ENCODE measurements around the gene CORO1C.

CORO1C gene

DNA sequence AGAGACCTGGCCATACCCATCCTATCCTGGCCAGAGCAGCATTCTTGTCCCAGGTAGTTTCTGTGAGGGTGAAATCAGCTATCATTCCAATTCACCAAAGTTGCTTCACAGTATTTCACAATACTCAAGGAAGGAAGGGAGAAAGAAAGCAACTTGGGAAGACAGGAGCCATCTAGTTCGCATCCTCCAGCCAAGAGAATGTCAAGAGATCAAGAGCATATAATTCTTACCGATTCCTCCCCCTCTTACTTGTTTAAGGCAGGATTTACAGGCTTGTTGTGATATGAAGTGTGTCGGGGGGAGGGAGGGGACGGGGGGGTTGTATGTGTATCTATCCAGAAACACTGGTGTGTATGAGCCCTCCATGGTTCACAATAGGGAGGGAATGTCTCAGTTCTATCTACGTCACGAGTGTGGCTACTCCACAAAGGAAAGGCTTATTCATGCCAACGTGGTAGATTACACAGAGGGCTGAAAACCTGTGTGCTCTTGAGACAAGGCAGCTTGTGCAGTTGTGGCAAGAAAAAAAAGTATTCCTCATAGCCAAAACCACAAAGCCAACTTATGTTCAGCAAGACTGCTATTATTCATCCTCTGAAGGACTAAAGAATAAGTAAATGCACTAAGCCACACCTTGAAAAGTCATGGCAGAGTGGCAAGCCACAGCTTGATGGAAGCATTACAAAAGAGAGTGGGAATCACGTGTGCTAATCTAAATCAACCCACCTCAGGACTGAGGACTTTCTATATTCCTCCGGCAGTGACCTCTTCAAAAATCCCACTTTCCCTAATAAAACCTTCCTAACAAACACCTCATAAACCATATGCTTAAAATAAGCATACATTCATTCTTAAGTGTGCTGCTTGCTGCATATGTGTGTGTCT, 35.0 kb downstream of the CORO1C start:
- no peak for DNase-seq

DNA sequence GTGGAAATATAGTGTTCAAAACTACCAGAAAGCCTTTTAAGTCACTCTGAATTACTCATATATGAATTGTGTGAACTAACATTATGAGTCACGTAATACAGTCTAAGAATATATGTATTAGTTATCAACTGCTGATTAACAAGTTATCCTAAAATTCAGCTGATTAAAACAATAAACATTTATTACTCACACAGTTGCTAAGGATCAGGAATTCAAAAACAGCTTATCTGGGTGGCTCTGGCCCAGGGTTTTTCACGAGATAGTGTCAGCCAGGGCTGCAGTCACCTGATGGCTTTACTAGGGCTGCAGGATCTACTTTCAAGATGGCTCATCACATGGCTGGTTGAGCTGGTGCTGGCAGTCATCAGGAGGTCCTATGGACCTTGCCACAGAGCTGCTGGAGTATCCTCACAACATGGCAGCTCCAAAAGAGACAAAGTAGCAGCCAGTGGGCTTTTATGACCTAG, 36.5 kb downstream of the CORO1C start:
- DNase-seq: no peak

GRCh38 chr12:108693751-108694150, 37.6 kb downstream of the CORO1C start:
- DNase-seq: no peak

- no peak for DNase-seq
These were observed 38.1 kb downstream of the CORO1C start for GRCh38 chr12:108693186-108693730.

- peak; percentile 32 for DNase-seq
These were observed 39.1 kb downstream of the CORO1C start for GRCh38 chr12:108691998-108692808.

DNA sequence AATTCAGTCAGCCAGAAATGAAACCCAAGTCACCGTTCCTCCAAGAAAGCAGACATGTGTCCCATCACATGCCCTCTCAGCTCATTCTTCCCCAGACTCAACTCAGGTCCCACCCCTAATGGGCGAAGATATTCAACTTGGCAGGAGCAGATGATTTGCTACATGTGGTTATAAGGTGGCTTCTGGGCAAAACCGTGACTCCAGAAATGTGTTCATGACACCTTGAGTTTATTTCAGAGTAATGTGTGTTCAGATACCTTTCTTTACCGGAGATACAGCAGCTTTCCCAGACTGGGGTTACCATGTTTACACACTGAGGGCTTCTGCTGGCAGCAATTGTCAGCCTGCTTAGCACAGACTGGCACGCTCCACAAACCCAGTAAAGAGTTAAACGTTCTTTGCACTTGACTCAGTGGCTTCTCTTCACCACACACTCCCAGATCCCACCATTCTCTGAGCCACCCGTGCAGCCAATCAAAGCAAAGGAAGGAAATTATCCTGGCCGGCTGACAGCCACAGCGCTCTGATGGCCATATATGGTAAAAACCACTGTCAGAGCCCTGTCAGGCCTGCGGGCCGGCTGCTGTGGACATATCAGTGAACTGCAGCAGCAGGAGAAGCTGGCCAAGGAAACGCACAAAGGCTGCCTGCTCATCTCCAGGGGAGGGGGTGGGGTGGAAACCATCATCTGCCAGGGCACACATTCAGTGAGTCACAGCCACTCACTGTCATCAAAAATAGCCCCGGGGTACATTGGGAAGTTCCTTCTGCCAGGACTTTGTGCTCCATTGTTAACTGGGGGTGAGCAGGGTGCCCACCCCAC, 39.9 kb downstream of the CORO1C start:
- DNase-seq: peak; percentile 34

DNA sequence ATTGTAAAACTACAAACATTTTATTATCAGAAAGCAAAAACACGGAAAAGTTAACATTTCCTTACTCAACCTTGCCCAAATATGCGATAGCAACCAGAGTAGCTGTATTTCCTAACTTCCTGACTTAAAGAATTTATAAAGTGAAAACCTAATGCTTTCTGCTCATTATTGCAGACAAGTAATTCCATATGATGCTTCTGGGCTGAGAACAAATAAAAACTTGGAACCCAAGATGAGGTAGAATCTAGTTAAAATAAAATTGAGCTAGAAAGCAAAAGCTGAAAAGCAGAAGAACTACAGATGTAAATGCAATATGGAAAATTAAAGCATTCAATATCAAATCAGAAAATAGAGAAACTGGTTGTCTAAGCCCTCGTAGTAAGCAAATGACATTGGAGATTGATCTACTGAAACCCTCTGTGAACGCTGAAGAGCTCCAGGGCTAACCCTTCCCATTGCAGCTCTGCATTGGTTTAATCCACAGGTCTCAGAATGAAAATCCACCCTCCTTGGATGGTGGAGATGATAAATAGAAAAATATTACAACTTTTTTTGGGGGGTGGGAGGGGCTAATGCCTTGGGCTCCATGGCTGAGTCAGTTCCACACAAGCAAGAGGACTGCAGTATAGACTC, 40.7 kb downstream of the CORO1C start:
- no peak for DNase-seq

- DNase-seq: no peak
These were observed 41.2 kb downstream of the CORO1C start for GRCh38 chr12:108690191-108690518.

DNA sequence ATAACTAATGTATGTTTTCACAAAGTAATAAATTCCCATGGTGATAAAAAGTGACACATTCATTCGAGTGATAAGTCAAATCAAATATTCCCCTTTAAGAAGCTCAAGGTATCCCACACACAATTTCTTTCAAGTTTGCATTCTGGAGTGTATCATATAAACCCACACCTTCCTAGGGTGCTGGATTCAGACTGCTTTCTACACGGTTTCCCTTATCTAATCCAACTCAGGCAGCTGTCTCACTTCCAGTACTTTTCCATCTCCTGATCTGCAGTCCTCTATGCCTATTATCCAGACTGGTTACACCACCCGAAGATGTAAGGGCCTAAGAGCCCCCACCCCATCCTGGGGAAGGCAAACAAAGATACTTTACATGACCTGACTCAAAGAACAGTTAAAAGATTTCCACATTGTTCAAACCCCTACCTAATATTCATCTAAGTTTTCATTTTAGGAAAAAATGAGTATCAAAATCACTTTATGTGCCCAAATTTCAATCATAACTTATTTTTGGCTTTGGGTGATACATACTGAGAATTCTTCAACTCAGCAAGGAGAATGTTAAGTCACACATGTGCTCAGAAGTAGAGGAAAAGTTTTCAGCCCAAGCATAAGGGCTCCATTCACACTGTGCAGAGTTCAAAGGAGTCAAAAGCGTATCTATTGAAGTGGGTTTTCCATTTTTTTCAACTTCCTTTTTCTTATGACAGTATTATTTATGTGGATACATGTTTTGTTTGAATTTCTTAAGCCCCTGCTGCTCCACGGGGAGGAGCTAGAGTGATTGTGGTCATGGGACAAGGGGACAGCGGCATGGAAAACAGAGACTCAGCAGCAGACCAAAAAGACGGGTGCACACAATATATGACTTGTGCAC, 41.8 kb downstream of the CORO1C start:
- DNase-seq: peak; percentile 47

- DNase-seq: no peak
These were observed 44.5 kb downstream of the CORO1C start for GRCh38 chr12:108686780-108687179.

GRCh38 chr12:108685469-108686260, 45.7 kb downstream of the CORO1C start:
- no peak for DNase-seq

DNA sequence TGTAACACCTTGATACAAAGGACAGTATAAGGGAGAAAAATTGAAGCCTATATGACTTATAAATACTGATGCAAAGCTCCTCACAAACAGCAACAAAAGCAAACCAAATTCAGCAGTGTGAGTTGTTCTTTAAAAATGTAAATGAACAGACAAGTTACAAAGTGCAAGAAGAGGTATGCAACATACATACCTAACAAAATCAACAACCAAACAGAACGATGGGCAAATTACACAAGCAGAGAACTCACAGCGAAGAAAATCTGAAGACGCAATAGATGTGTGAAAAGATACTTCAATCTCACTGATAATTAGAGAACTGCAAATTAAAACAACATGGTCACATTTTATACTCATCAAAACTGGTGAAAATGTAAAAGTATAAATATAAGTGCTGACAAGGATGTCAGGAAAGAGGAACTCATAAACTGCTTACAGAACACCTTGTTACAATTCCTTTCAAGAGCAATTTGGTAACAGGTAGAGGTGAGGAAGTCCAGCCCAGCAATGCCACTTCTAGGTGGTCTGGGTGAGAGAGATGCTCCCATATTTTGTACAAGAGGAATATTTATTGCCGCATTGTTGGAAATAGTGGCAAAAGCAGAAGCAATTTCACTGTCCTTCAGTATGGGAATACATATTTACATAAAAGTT, 47.3 kb downstream of the CORO1C start:
- DNase-seq: no peak

DNA sequence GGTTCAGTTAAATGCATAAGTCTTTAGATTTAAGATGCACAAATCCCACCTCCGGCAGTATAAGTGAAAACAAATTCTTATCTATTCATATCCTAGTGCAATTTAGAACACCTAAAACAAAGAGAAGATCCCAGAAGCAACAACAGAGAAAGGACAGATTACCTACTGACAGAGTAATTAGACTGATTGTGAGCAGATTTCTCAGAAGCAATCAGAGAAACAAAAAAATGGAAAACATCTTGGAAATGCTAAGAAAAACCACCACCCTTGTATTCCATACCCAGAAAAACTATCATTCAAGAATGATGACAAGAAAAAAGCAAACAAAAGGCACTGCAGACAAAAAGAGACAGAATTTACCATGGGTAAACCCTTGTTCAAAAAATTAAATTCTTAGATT, 50.0 kb downstream of the CORO1C start:
- no peak for DNase-seq

- DNase-seq: no peak
These were observed 52.1 kb downstream of the CORO1C start for GRCh38 chr12:108679106-108679681.

GRCh38 chr12:108678104-108678730, 53.1 kb downstream of the CORO1C start:
- DNase-seq: no peak

GRCh38 chr12:108677381-108677780, 53.9 kb downstream of the CORO1C start:
- no peak for DNase-seq

DNA sequence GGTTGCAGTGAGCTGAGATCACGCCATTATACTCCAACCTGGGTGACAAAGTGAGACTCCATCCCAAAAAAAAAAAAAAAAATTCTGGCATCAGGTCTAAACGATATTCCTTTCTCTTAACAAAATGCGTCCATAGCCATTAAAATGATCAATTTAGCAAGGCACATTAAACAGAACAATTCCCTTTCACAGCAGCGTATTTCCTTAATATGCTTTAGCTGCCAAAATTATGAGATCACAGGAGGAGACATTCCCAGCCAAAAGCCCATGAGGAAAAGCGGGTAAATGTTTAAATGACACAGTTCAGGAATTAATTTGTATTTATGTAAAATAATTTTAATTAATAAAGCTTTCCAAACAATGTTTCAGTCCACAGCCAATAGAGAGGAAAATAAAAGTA, 54.6 kb downstream of the CORO1C start:
- DNase-seq: no peak

- no peak for DNase-seq
These were observed 55.5 kb downstream of the CORO1C start for GRCh38 chr12:108675792-108676191.

DNA sequence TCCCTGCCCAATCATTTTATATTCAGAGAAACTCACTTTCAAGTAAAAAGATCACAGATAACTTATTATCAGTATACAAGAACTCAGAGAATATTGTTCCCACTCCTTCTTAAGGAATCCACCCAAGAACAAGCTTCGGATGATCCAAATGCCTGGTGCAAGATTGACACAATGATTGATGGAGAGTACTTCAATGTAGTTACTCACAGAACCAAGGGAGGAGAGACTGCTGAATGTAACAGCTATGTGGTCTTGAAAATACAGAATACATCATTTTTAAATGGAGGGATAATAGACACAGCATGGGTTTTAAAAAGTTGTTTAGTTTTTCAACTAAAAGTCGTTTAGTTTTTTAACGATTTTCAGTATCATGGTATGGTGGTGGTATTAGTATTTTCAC, 59.3 kb downstream of the CORO1C start:
- no peak for DNase-seq

Data from central memory CD4-positive, alpha-beta T cell (primary cell).